Measurements from ENCODE around the gene SLC25A13.

The SLC25A13 gene

GRCh38 chr7:96090756-96091155, 231.1 kb downstream of the SLC25A13 start:
- no peak for DNase-seq (ENCODE audit: low read depth)

- DNase-seq (ENCODE audit: low read depth): no peak
These were observed 232.4 kb downstream of the SLC25A13 start for GRCh38 chr7:96089511-96089910.

GRCh38 chr7:96088579-96088978, 233.3 kb downstream of the SLC25A13 start:
- DNase-seq (ENCODE audit: low read depth): no peak

GRCh38 chr7:96085953-96086352, 235.9 kb downstream of the SLC25A13 start:
- no peak for DNase-seq (ENCODE audit: low read depth)

- DNase-seq (ENCODE audit: low read depth): peak; percentile 47
These were observed 236.9 kb downstream of the SLC25A13 start for GRCh38 chr7:96084881-96085553.

GRCh38 chr7:96080027-96080426, 241.9 kb downstream of the SLC25A13 start:
- DNase-seq (ENCODE audit: low read depth): no peak

- DNase-seq (ENCODE audit: low read depth): no peak
These were observed 245.6 kb downstream of the SLC25A13 start for GRCh38 chr7:96076350-96076707.

GRCh38 chr7:96075510-96076349, 246.2 kb downstream of the SLC25A13 start:
- peak; percentile 46 for DNase-seq (ENCODE audit: low read depth)

GRCh38 chr7:96074871-96075270, 247.0 kb downstream of the SLC25A13 start:
- DNase-seq (ENCODE audit: low read depth): no peak
